Measurements from ENCODE around the gene SYT17.
"Not testable (repeated sequence)": the region's sequence is repeated elsewhere in the genome, so short reads cannot be mapped to it uniquely, and the experiment has no call there.

SYT17 gene

GRCh38 chr16:19174478-19174877 is 6.4 kb downstream of the SYT17 start:
- DNase-seq: no peak

DNA sequence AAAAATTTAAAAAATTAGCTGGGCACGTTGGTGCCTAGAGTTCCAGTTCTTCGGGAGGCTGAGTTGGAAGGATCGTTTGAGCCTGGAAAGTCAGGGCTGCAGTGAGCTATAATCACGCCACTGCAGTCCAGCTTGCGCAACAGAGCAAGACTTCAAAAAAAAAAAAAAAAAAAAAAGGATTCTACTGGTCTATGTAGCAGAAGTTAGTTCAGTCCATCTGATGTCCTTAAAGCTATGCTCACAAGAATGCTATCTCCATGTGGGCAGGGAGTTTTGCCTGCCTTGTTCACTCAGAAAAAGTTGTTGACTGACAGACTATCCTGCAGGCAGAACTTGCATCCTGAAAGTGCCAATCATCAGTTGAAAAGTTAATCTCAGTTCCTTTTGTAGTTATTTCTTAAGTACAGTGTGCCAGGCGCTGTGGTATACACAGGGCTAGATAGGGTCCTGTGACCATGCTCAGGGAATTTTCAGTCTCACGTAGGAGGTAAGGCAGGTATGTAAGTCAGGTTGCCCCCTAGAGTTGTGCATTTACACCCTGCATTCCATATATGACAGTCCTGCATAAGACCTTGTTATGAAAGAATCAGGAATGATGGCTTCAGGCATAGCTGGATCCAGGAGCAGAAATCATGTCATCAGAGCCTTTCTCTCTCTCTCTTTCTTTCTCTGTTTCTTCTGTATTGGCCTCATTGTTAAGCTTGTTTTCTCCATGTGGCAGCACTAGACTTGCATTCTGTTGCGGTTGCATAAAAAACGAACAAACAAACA is 7.6 kb downstream of the SYT17 start:
- DNase-seq: peak; percentile 47 to 83 (median 74)

GRCh38 chr16:19177111-19177739 is 9.2 kb downstream of the SYT17 start:
- peak in 2 of 4 experiments; percentile 44 for DNase-seq

DNA sequence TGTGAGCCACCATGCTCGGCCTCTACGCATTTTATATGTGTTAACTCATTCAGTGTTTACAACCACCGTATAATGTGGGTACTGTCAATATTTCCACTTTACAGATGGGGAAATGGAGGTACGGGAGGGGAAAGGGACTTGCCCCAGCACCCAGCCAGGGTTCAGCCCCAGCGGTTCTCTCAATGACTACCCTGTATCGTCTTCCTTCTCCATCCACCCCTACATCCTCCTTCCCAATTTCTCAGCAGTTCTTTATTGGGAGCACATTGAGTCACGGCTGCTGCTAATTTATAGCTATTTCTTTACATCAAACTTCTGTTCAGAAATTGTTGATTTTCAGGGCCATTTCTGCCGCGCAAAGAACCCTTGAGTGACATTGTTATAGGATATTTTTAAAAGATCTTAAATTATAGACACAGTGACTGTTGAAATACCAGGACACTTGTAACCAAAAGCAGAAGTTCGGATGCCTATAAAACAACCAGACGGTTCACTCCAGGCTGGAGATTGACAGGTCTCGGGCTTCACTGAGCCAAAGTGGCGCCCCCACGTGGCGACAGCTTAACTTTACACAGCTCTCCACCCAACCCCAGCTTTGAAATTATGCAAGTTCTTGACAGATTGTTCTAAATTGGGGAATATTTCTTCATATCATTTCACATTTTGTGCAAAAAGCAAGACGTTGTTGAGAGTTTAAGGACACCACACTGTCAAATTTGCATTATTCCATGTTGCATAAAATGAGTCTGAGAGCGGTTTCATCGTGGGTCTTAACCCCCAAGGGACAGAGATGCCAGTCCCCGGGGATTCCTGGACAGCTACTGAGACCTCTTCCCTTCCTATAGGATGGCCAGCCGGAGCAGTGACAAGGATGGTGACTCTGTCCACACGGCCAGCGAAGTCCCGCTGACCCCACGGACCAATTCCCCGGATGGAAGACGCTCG is 11.8 kb downstream of the SYT17 start:
- DNase-seq: peak; percentile 94 to 96 (median 96)

GRCh38 chr16:19180741-19181140 is 12.7 kb downstream of the SYT17 start:
- DNase-seq: no peak

GRCh38 chr16:19182481-19182880 is 14.4 kb downstream of the SYT17 start:
- DNase-seq: no peak

GRCh38 chr16:19183187-19183586 is 15.1 kb downstream of the SYT17 start:
- no peak for DNase-seq

- peak in 3 of 4 experiments; percentile 24 to 49 (median 43) for DNase-seq
Observed at GRCh38 chr16:19184823-19185509, 16.9 kb downstream of the SYT17 start.

GRCh38 chr16:19185510-19185851 is 17.4 kb downstream of the SYT17 start:
- DNase-seq: no peak

DNA sequence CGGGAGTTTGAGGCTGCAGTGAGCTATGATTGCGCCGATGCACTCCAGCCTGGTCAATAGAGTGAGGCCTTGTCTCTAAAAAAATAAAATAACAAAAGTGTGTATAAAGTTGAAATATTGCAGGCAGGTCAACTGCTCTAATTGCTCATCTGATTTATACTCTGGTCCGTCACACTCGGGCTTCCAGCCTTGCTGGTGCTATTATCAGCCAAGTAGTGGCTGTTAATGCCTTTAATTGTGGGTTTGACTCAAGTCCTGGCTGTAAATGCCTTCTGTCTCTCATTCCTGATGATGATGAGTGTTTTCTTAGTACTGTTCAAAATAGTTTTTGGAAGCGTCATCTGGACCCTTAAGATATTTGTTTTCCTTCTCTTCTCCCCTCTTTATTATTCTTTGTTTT is 18.4 kb downstream of the SYT17 start:
- DNase-seq: no peak

GRCh38 chr16:19187961-19188360 is 19.9 kb downstream of the SYT17 start:
- DNase-seq: not testable (repeated sequence)

- no peak for DNase-seq
Observed at GRCh38 chr16:19188406-19188805, 20.4 kb downstream of the SYT17 start.

DNA sequence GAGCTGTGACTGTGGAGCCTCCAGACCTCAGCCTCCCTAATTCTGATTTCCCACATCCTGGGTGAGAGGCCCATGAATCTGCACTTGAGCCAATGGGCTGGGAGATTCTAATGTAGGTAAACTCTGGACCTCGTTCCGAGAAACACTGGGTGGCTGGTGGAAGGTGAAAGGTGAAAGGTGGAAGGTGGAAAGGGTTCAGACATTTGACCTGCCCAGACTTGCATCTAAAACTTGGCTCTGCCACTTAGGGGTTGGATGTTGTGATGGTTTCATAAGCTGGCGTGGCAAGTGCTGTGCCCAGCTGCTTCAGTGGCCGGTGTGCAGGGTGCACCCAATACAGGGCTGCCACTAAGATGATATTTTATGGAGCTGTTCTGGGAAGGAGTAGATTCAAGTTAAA is 24.8 kb downstream of the SYT17 start:
- no peak for DNase-seq

- no peak for DNase-seq
Observed at GRCh38 chr16:19196871-19197270, 28.8 kb downstream of the SYT17 start.

GRCh38 chr16:19203374-19203966 is 35.4 kb downstream of the SYT17 start:
- no peak for DNase-seq

DNA sequence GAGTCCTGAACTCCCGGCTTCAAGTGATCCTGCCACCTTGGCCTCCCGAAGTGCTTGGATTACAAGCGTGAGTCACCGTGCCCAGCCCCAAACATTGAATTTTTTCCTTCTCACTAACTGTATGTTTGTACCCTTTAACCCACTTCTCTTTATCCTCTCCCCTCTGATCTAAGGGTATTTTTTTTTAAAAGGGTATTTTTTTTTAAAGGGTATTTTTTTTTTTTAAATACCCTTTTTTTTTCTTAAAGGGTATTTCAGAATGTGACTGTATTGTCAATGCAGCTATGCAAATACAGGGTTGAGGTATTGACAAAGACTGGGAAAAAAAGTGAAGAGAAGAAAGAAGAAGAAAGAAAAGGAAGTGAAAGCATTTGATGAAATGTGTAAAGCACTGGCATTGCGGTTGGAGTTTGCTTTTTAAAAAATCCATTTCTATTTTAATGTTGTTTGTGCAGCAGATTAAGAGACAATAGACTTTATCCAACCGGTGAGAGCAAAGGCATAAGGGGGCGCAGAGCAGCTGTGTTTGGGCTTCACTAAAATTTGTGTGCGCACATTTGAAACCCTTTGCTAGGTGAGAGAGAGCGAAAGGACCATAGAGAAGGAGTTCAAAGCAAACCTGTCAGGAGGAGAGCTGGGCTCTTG is 42.4 kb downstream of the SYT17 start:
- DNase-seq: peak; percentile 34 to 77 (median 56)

DNA sequence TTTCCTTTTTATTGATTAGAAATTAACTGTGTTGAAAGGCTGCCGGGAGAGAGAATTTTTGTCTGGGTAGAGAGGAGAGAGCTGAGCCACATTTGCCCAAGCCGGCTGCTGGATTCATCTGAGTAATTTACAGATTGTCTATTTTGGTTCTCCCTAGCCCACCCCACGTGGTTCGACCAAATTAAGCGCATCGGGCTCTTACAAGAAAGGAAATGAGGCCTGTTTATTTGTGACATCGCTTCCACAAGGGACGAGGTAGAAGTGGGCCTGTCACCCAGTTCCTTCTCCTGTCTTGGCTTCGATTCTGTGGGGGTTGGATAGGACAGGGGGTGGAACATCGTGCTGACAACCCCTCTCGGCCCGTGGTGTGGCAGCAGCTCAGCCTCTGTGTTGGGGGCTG is 42.9 kb downstream of the SYT17 start:
- peak in 3 of 4 experiments; percentile 12 to 39 (median 22) for DNase-seq

GRCh38 chr16:19212059-19212458 is 44.0 kb downstream of the SYT17 start:
- no peak for DNase-seq

DNA sequence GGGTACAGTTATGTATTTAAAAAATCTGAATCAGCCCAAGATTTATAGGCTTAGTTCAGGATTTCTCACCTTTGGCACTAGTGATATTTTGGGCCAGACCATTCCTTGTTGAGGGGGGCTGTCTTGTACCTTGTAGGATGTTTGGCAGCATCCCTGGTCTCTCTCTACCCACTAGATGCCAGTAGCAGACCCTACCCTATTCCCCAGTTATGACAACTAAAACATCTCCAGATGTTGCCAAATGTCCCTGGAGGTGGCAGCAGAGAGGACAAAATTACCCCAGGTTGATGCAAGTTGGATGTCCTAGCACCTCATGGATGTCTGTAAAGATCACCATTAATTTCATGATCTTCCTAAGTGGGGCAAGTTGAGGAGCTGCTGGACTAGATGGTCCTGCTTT is 45.8 kb downstream of the SYT17 start:
- DNase-seq: no peak

GRCh38 chr16:19215705-19216104 is 47.7 kb downstream of the SYT17 start:
- no peak for DNase-seq

DNA sequence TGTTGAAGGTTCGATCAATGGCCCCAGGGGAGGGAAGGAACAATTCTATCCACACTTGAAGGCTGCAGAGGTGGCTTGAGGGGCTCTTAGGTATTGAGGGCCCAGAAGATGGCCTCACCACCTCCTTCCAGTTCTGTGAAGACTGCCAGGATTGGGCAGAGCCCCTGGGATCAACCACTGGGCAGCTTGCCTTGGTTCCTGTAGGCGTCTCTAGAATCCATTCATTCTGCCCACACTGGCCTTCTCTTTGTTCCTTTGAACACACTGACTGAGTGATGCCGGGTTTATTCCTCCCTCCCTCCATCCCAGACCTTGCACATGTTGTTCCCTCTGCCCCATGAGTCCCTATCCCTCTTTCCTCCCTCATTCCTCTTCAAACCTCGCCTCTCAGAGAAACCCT is 50.5 kb downstream of the SYT17 start:
- no peak for DNase-seq

DNA sequence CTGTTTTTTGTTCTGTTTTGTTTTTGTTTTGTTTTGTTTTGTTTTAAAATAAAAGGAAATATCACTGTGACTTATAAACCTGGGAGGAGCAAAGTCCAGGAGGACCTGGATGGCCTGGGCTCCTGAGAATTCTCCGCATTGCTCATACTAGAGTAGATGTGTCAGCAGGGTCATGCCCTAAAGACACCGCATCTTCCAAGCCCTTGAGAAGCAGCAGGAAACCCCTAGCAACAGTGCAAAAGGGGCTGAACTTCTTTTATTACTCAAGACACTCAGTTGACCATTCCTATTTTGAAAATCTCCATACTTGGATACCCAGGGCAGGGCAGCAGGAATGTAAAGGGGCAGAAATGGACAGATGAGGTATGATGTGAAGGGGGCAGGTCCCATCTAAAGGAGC is 51.8 kb downstream of the SYT17 start:
- DNase-seq: no peak

All from suppressor macrophage (primary cell).